ENCODE data around the gene KRTAP5-8.
"Not testable (repeated sequence)": the region's sequence is repeated elsewhere in the genome, so short reads cannot be mapped to it uniquely, and the experiment has no call there.

KRTAP5-8 gene

GRCh38 chr11:71575723-71576424 is 38.0 kb downstream of the KRTAP5-8 start:
- no peak for DNase-seq

GRCh38 chr11:71576688-71577465 is 39.1 kb downstream of the KRTAP5-8 start:
- not testable (repeated sequence) for DNase-seq

GRCh38 chr11:71577469-71578004 is 39.7 kb downstream of the KRTAP5-8 start:
- DNase-seq, result no peak

- not testable (repeated sequence) for DNase-seq
Observed at GRCh38 chr11:71579513-71579912, 41.7 kb downstream of the KRTAP5-8 start.

- DNase-seq, result peak; percentile 69
Observed at GRCh38 chr11:71580057-71581003, 42.5 kb downstream of the KRTAP5-8 start.

GRCh38 chr11:71581826-71582225 is 44.0 kb downstream of the KRTAP5-8 start:
- no peak for DNase-seq

GRCh38 chr11:71582309-71582895 is 44.6 kb downstream of the KRTAP5-8 start, which contains the start of gene KRTAP5-11:
KRTAP5-11 (minus strand) TSS chr11:71582875; CDS start chr11:71582837, 38 bp downstream.
- no peak for DNase-seq

GRCh38 chr11:71582969-71583368 is 45.1 kb downstream of the KRTAP5-8 start:
- not testable (repeated sequence) for DNase-seq

GRCh38 chr11:71585673-71586072 is 47.8 kb downstream of the KRTAP5-8 start:
- not testable (repeated sequence) for DNase-seq

GRCh38 chr11:71588314-71588713 is 50.5 kb downstream of the KRTAP5-8 start:
- not testable (repeated sequence) for DNase-seq

Measured in hematopoietic multipotent progenitor cell treated with erythropoietin and hydrocortisone succinate and interleukin-3 and kit ligand, for 8 days (in vitro differentiated cells).